AG09319 (cell line): ENCODE measurements around the gene HOTAIR.

Experiments used
- DNase-seq: peaks from one replicate; pipeline ENCODE4 v3.0.0-alpha.2; 2010; ENCODE audit warnings: low read depth; ENCODE audit errors: extremely low read depth
- TF ChIP-seq, protein P1 (sequence below): IDR thresholded peaks from 2 replicates; pipeline ENCODE4 v1.5.1; 2011; ENCODE audit warnings: low read depth, mild to moderate bottlenecking, inconsistent platforms, low read length, moderate library complexity

The HOTAIR gene

DNA sequence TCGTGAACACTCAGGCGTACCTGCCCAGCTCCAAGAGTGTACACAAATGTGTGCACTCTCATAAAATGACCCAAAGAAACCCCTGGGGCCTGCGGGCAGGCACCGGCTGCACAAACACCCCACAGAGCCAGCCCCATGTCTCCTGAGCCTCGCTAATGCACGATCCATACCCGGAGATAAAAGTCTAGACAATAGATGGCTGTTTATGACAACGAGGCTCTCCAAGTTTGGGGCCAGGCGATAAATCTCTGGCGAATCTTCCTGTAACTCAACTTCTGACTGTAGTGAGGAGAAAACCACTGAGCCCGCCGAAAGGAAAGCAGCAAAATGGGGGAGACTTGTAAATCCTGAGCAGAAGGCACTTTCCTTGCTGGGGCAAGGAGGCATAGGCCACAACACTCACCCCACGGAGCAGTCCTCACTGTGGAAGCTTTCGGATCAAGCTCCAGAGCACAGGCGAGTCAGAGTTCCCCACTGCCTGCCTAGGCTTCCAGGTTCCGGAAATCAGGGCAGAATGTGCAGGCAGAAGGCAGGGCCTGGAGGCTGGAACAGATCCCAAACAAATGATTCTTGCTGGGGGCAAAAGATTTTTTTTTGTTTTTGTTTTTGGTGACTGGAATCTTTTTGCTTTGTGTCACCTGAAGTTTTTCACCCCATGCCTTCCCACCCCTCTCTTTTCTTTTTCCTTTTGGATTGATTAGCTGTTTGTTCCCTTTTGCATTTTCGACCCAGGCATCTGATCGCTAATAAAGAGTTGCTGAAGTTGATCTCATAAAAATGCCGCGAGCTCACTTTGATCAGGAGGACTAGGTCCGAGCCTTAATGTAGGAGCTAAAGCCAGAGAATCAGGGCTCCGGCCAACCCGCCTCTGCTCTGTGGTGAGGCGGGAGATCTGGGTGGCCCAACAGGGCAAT is 6.3 kb downstream of the HOTAIR start:
- TF ChIP-seq, protein P1, sequence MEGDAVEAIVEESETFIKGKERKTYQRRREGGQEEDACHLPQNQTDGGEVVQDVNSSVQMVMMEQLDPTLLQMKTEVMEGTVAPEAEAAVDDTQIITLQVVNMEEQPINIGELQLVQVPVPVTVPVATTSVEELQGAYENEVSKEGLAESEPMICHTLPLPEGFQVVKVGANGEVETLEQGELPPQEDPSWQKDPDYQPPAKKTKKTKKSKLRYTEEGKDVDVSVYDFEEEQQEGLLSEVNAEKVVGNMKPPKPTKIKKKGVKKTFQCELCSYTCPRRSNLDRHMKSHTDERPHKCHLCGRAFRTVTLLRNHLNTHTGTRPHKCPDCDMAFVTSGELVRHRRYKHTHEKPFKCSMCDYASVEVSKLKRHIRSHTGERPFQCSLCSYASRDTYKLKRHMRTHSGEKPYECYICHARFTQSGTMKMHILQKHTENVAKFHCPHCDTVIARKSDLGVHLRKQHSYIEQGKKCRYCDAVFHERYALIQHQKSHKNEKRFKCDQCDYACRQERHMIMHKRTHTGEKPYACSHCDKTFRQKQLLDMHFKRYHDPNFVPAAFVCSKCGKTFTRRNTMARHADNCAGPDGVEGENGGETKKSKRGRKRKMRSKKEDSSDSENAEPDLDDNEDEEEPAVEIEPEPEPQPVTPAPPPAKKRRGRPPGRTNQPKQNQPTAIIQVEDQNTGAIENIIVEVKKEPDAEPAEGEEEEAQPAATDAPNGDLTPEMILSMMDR, result no peak
- no peak for DNase-seq

GRCh38 chr12:53967421-53967925 is 7.3 kb downstream of the HOTAIR start:
- TF ChIP-seq, protein P1, result no peak
- DNase-seq, result no peak

- TF ChIP-seq, protein P1, result no peak
- DNase-seq, result no peak
Measured at GRCh38 chr12:53966385-53967133, 8.2 kb downstream of the HOTAIR start.

DNA sequence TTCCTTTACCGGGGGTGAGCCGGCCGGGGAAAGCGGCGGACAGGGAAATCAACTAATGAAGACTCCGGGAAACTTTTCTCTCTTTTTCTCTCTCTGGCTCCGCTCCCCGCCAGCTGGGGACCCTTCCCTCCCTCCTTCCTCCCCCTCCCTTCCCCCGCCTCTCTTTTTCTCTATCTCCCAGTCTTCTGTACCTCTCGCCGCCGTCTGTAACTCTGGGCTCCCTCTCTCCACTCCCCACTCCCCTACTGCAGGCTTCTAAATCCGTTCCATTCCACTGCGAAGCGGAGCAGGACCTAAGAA is 8.7 kb downstream of the HOTAIR start:
- no peak for DNase-seq
- TF ChIP-seq, protein P1, result no peak

DNA sequence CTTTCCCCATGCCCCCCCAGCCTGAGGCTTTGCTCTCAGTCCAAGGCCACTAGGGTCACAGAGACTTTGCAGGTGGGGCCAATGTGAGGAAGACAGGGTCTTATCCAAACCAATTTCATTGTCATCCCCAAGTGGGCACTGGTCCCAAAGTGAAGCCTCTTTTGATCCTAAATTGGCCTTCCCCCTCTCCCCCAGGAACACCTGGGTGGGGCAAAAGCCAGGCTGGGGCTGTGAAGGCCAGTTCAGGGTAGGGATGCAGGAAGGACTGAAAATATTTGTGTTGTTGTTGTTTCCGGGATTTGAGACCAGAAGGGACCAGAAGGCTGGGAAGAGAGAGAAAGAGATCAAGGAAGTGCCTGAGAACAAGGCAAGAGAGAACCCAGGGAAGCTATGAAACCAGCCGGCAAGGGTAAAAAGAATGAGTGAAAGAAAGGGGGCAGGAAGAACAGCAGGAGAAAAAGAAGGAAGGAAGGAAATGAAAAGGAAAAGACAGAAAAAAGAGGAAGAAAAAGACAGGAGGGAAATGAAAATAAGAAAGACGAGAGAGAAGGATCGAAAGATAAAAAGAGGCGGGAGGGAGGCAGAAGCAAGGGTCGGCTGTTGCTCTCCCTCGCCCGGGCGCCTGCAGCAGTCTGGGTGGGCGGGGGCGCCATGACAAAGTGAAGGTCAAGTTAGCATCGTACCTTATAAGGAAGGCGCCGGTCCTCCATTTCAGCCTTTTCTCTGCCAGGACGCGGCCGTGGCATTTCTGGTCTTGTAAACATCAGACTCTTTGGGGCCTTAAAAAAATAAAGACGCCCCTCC is 9.3 kb downstream of the HOTAIR start:
- TF ChIP-seq, protein P1, result no peak
- DNase-seq, result no peak

DNA sequence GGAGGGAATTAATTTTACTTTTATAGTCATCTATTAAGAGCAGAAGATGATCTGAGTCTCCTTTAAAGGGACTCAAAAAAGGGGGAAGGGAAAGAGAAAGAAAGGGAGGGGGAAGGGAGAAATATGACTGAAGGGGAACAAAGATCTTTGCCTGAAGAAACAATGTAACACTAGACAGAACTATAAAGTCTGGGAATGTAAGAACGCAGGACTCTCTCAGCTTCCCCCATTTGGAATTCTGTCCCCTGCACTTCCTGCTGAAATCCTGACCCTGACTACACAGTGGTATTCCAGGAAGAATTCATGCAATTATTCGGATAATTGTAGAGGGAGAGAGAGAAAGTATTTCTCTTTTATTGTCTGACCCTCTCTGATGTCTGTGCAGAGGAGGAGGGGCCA is 10.4 kb downstream of the HOTAIR start:
- TF ChIP-seq, protein P1, result no peak
- no peak for DNase-seq
